A549 (cell line): ENCODE results near the gene UBAC2.

Experiments
- BHLHE40 ChIP-seq: IDR thresholded peaks from 2 replicates; pipeline ENCODE4 v1.6.1; 2012; ENCODE audit warnings: low read depth, low read length, inconsistent platforms
- CBX8 ChIP-seq: fragments of 200-600 bp; sonication (generic); IDR thresholded peaks from 2 replicates; pipeline ENCODE4 v1.6.1; 2016
- CHD4 ChIP-seq: fragments of 200-600 bp; sonication (generic); IDR thresholded peaks from 2 replicates; pipeline ENCODE4 v1.6.1; 2016; ENCODE audit warnings: antibody characterized with exemption, mild to moderate bottlenecking, borderline replicate concordance
- CTCF ChIP-seq: fragments of >200 bp; sonication (Bioruptor Twin); formaldehyde crosslinking; IDR thresholded peaks from 3 replicates; pipeline ENCODE4 v1.5.1; 2016
- EP300 ChIP-seq, 2 experiments: fragments of >200 bp; sonication (Bioruptor Twin); formaldehyde crosslinking; IDR thresholded peaks; 2 replicates in 1 of 2; 3 replicates in 1 of 2; pipeline ENCODE4 v1.6.1; 2016 to 2017
- HDAC2 ChIP-seq: fragments of 200-600 bp; sonication (generic); IDR thresholded peaks from 2 replicates; pipeline ENCODE4 v1.6.1; 2016
- JUN ChIP-seq, 2 experiments: fragments of >200 bp; sonication (Bioruptor Twin); formaldehyde crosslinking; IDR thresholded peaks; 2 replicates in 1 of 2; 3 replicates in 1 of 2; pipeline ENCODE4 v1.6.1; 2016 to 2017
- KDM5A ChIP-seq: fragments of 200-600 bp; sonication (generic); IDR thresholded peaks from 2 replicates; pipeline ENCODE4 v1.6.1; 2016; ENCODE audit warnings: antibody characterized with exemption, mild to moderate bottlenecking
- MAZ ChIP-seq: fragments of 150-350 bp; IDR thresholded peaks from 2 replicates; pipeline ENCODE4 v1.6.1; 2014; ENCODE audit warnings: antibody characterized with exemption, low read depth, low read length, borderline replicate concordance
- POLR2A ChIP-seq: IDR thresholded peaks from 2 replicates; pipeline ENCODE4 v1.6.1; 2012; ENCODE audit warnings: mild to moderate bottlenecking, low read length
- RAD21 ChIP-seq, 2 experiments: fragments of >200 bp in 1 of 2; sonication (Bioruptor Twin) in 1 of 2; formaldehyde crosslinking in 1 of 2; IDR thresholded peaks in 1 of 2; conservative IDR thresholded peaks in 1 of 2; 2 replicates in 1 of 2; 3 replicates in 1 of 2; pipeline ENCODE4 v1.6.1; 2012 to 2018; ENCODE audit warnings: inconsistent platforms in 1 of 2
- RCOR1 ChIP-seq: fragments of 150-350 bp; IDR thresholded peaks from 2 replicates; pipeline ENCODE4 v1.6.1; 2014; ENCODE audit warnings: antibody characterized with exemption, low read length, low read depth
- TFCP2L1 ChIP-seq: fragments of 250-450 bp; sonication (Bioruptor Pico); IDR thresholded peaks from 2 replicates; pipeline ENCODE4 v1.5.0; 2021; ENCODE audit warnings: mild to moderate bottlenecking
- TF ChIP-seq, protein P1 (sequence below): fragments of 200-600 bp; sonication (generic); IDR thresholded peaks from 2 replicates; pipeline ENCODE4 v1.6.1; 2016; ENCODE audit warnings: antibody characterized with exemption, mild to moderate bottlenecking, moderate library complexity

DNA sequence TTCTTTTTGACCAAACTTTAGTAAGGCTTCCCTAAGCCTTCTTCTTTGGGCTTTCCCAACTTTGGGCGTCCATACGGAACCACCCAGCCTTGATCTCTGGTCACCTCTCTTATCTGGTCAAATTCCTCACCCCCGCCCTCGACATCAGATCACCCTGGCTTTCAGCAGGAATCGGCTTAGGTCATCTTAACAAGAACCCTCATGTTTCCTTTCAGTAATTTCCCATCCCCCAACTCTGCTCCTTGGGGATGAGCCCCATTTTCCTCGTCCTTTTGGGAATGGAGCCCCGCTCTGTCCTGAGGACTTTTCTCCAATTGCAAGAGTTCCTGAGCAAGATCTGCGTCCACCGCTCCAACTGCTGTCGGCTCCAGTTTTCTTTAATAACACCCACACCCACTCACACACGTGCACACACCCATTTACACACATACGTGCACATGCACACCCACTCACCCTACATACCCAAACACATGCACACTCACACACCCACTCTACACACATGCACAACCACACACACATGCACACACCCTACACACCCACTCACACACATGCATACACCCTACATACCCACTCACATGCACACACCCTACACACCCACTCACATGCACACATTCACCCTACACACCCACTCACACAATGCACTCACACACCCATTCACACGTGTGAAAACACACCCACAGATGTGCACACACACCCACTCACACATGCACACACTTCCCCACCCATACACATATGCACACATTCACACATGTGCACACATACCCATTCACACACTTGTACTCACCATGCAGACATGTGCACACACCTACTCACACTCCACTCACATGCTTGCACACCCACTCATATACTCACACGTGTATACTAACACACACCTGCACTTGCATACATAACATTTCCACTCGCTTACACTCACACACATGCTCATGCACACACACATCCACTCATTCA is 213.7 kb downstream of the UBAC2 start:
- TF ChIP-seq POLR2A (no peak), KDM5A (no peak), EP300 (IDR thresholded peaks at IDR 0.05) (no peak), MAZ (no peak), CTCF (no peak), RCOR1 (no peak), RAD21 (conservative IDR thresholded peaks at IDR 0.05 in 1 of 2, IDR thresholded peaks at IDR 0.05 in 1 of 2) (no peak), CHD4 (no peak), HDAC2 (no peak), BHLHE40 (no peak), TFCP2L1 (CRISPR knock-in tag) (no peak), JUN (IDR thresholded peaks at IDR 0.05) (no peak), CBX8 (no peak)
- TF ChIP-seq, protein P1, sequence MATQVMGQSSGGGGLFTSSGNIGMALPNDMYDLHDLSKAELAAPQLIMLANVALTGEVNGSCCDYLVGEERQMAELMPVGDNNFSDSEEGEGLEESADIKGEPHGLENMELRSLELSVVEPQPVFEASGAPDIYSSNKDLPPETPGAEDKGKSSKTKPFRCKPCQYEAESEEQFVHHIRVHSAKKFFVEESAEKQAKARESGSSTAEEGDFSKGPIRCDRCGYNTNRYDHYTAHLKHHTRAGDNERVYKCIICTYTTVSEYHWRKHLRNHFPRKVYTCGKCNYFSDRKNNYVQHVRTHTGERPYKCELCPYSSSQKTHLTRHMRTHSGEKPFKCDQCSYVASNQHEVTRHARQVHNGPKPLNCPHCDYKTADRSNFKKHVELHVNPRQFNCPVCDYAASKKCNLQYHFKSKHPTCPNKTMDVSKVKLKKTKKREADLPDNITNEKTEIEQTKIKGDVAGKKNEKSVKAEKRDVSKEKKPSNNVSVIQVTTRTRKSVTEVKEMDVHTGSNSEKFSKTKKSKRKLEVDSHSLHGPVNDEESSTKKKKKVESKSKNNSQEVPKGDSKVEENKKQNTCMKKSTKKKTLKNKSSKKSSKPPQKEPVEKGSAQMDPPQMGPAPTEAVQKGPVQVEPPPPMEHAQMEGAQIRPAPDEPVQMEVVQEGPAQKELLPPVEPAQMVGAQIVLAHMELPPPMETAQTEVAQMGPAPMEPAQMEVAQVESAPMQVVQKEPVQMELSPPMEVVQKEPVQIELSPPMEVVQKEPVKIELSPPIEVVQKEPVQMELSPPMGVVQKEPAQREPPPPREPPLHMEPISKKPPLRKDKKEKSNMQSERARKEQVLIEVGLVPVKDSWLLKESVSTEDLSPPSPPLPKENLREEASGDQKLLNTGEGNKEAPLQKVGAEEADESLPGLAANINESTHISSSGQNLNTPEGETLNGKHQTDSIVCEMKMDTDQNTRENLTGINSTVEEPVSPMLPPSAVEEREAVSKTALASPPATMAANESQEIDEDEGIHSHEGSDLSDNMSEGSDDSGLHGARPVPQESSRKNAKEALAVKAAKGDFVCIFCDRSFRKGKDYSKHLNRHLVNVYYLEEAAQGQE = no peak
